Suprapubic skin (tissue), 3 donors: ENCODE results near the gene AZU1.

Source experiments
- CTCF ChIP-seq, 2 donors: fragments of 200-600 bp in 1 of 2; fragments of 450-650 bp in 1 of 2; sonication (generic) in 1 of 2; IDR thresholded peaks; one replicate each; pipeline ENCODE4 v1.5.1; 2016 to 2019; ENCODE audit warnings: antibody characterized with exemption in 2 of 2, mild to moderate bottlenecking in 1 of 2, moderate library complexity in 1 of 2
- POLR2AphosphoS5 ChIP-seq, 3 donors: sonication (generic); formaldehyde crosslinking; IDR thresholded peaks; one replicate each; pipeline ENCODE4 v1.6.1; 2017; ENCODE audit warnings: antibody characterized with exemption in 3 of 3

GRCh38 chr19:855142-855541 lies 27.5 kb downstream of the AZU1 start:
- TF ChIP-seq CTCF (IDR thresholded peaks at IDR 0.05) (no peak), POLR2AphosphoS5 (IDR thresholded peaks at IDR 0.05) (no peak)
